GM18508 (cell line): Measurements from ENCODE around the gene PLA2G4F.
"Not testable (repeated sequence)": the region's sequence is repeated elsewhere in the genome, so short reads cannot be mapped to it uniquely, and the experiment has no call there.

ENCODE experiments used
- ATAC-seq: cut with Tn5 transposase; IDR thresholded peaks from one replicate; pipeline ENCODE4 v1.9.1; 2021; ENCODE audit warnings: moderate number of reproducible peaks; ENCODE audit not compliant: insufficient read depth, unreplicated experiment

Gene PLA2G4F

DNA sequence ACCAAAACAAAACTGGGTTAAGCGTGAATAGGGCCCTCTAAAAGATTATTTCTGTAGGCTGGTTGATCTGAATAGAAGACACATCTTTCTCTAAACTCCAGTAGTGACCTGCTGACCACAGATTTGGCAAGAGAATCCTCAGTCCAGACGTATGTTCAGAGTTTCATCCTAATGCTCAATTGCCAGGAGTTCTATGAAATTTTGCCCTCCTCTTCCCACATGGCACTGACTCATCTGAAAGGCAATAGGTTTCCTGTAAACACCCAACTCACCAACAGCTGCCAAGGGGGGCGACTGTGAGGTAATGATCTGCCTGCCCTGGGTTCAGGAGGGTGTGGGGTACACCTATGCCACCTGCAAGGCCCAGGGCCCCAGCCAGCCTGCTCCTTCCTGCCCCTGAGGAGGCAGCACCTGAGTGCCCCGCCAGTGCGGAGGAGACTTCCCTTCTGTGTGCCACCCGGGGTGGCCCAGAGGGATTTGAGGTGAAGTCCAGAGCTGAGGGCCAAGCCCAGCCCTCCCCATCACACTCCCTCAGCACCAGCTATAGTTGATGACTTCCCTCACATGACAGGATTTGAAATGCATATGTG, 53.7 kb downstream of the PLA2G4F start:
- no peak for ATAC-seq

DNA sequence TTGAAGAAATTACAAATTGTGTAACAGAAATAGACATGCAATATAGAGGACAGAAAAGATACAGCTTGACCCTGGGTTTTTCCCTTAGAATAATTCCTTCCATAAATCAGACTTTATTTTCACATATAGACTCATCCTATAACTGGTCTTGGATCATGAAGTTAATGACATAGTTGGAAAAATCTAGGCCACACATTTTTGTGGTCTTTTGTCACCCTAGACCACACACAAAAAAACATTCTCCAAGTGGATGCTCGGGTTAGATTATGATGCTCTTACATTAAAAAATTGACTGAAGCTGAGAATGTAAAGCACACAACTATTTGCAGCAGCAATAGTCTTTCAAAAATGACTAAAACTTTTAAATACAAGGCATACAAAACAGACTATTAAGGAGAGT, 54.6 kb downstream of the PLA2G4F start:
- ATAC-seq: no peak

DNA sequence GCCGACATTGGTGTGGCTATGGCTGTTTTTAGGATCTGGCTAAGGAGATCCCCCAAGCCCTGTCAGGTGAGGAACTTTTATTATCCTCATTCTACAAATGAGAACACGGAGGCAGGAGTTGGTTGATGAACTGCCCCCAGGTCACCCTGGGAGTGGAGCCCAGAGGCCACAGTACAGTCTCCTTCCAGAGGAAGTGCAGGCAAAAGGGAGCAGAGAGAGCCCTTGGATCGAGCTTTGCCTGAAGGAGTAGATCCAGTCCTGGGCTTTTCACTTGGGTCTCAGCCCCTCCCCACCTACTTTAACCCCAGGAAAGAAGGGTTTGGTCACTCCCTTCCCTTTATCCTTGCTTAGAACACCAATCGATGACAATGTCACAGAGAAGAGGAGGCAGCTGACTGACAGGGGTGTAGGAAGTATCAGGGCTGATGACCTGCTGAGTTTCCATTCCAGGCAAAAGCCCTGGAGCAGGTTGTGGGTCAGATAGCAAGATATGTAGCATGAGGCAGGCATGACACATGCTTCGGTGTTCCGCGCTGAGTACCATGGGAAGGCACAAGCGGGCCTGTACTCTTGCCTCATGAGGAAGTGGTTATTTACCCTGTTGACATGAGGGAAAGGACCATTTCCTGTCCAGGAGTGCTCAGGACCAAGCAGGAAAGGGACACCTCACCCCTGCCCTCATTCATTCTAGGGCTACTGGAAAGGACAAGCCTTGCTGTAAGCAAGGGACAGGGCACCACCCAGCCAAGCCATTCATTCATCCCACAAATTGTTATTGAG, 56.2 kb downstream of the PLA2G4F start:
- no peak for ATAC-seq

DNA sequence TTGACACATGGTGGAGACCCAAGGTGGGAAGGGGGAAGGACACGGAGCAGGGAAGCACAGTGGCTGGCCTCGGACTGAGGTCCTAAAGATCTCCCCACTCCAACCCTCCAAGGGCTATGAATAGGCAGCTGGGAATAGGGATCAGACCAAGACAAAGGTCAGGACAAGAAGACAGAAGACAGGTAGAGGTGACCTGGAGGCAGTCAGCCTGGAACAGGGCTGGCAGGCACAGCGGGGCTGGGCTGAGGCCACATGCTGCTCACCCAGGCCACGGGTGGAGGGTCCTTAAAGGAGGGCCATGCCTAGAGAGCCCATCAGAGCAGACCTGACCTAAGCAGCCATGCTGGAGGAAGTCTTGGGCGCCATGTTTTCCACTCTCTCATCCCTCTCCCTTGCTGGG, 59.4 kb downstream of the PLA2G4F start:
- ATAC-seq: no peak

DNA sequence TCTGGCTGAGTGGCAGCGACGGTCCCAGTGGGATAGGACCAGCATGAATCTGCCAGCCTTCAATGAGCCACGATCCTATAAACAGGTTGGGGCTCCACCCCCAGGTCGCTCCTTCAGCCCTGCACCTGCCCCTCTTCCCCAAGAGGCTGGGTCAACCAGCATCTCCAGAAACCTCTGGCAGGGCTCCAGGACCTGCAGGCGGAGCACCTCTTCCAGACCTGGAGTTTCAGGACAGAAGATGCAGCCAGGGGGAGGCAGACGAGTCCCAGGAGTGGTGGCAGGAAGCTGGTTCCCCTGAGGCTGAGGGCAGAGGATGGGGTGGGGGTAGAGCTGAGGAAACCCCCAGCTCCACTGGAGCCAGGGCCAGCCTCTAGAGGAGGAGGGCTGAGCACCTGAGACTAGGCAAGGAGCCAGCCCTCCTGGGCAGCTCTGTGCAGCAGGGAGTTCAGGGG, 61.9 kb downstream of the PLA2G4F start, which contains the start of gene PLA2G4D:
TSS of gene PLA2G4D (minus strand) at position 51 of the 452 bp plus-strand sequence. CDS start 103 bp downstream, outside the sequence.
- ATAC-seq: no peak

DNA sequence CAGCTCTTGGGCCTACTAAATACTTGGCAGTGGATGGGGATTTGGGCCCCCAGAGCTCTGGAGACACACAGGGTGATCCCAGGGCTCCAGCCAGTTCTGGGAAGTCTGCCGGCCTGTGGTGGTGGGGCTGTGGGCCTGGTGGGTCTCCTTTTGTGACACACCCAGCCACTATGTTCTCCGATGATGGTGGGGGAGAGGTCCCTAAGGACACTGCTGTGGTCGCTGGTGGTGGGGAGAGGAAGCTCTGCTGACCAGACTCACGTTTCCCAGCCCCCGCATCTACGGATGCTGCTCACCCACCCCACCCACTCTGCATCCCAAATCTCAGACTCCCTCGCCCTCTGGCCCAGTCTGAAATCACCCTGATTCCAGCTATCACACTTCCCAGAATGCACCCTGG, 62.5 kb downstream of the PLA2G4F start:
- ATAC-seq: no peak

DNA sequence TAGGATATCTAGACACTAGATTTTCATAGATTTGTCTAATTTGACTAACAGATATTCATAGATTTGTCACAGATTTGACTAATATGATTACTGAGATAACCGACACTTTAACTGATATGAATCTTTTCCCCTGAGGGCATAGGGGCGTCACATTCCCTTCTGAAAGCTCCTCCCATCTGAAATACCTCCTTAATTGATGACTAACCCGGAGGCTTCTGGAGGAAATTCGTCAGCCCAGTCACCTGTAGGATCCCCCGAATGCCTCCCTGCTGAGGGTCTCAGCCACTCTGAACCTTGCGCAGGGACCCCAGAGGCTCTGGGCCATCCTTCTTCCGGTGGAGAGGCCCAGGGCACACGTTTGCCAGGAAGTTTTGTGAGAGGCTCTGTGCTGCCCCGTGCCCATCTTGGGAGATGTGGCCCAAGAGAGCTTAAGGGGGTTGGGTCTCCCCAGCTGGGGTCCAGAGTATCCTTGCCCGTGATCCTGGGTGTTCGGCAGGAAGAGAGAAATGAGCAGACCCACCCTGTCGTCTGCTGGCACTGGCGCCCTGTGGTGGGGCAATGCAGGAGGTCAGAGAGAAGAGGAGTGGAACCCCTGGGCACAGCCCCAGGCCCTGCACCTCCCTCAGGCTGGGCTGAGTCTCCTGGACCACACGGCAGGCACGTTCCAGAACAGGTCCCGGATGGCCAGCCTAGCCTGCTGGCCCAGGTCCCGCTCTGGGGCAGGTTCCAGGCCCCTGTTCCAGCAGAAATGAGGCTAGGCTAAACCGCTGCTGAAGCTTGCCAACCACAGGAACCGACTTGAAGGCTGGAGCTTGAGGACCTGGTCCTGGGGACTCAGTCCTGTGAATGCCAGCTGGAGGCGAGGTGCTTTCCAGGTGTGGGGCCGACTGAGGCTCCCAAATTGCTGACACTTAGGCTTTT, 63.8 kb downstream of the PLA2G4F start:
- no peak for ATAC-seq

DNA sequence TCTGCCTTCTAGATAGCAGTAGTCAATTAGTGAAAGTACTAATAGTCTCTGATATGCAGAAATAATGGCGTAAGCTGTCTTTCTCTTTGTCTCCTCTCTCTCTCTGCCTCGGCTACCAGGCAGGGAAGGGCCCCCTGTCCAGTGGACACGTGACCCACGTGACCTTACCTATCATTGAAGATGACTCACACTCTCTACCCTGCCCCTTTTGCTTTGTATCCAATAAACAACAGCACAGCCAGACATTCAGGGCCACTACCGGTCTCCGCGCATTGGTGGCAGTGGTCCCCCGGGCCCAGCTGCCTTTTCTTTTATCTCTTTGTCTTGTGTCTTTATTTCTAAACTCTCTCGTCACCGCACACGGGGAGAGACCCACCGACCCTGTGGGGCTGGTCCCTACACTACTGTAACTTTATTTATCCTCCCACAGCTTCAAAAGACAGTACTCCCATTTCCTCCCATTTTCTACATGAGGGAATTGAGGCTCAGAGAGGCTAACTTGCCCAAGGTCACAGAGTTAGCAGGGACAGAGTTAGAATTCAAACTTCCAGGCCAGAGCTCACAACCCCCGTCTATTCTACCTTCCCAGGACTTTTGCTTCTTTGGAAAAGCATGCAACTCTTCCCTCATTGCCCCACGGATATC, 64.6 kb downstream of the PLA2G4F start:
- not testable (repeated sequence) for ATAC-seq

DNA sequence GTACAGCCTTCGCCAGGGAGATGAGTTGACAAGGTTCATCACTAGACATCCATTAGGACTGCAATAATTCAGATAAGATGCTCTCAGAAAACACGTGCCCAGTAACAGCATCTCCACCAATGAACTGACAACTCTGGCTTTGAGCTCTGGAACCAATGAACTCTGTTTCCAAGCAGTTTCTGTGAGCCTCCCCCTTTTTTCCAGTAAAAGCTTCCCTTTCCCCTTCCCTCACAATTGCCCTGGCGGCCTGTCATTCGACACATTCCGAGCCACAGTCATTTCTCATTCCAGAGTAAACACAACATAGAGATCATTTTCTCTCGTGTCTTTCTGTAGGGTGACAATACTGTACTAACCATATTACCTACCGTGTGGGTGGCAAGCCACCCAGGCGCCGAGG, 65.7 kb downstream of the PLA2G4F start:
- ATAC-seq: no peak

DNA sequence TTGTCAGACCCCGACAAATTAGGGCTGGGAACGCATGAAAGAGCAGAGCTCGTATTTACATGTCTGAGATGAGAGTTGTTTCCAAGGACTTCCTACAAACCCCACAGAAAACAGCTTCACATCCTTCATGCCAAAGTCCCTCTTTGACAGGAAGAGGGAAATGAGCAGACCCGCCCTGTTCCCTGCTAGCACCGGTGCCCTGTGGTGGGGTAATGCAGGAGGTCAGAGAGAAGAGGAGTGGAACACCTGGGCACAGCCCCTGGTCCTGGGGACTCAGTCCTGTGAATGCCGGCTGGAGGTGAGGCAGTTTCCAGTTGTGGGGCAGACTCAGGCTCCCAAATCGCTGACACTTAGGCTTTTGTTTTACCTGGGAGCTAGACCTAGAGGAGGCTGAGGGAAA, 66.1 kb downstream of the PLA2G4F start:
- ATAC-seq: no peak

DNA sequence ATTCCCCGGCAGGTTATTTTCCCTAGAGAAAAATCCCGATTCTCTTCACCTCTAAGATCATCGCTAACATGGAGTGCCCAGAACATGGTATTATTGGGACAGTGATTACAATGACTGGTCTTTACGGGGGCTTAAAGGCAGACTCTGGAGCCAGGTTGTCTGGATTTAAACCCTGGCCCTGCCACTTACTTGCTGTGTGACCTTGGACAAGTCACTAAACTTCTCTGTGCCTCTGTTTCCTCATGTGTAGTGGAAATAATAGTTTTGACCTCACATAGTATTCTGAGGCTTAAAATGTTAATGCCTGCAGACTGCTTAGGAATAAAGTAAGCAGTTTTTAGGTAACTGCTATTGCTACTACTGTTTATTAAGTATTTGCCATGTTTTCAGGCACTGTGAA, 66.5 kb downstream of the PLA2G4F start:
- ATAC-seq: no peak
